IMR-90 (cell line): Measurements from ENCODE around the gene COLGALT1. TPM values are rescaled to one million over a fixed set of nuclear protein-coding genes. Genes with fewer than 3 reads are reported as not detected.

Experiments used
- ATAC-seq: fragments of 200-7000 bp; cut with Tn5 transposase; 2 replicates; pipeline ENCODE4 v1.9.1; 2020; ENCODE audit warnings: low read depth, mild to moderate bottlenecking, moderate library complexity
- BruUV-seq: library from RNA; stranded (reverse); fragments of 400-500 nt; replicated peaks from 2 replicates; lab custom pipeline; 2021; lab: Mats Ljungman, UMichigan
- CTCF ChIA-PET: fragments of 300-600 bp; formaldehyde crosslinking; extraction: SDS; loops from one replicate; lab custom pipeline; 2021; ENCODE audit warnings: antibody characterized with exemption; lab: Yijun Ruan, JAX
- POLR2A ChIA-PET: fragments of 300-600 bp; sonication (Branson Sonifier 250); formaldehyde crosslinking; loops from one replicate; lab custom pipeline; 2022; ENCODE audit warnings: antibody characterized with exemption; ENCODE audit not compliant: unreplicated experiment; lab: Charles Lee
- DNase-seq: peaks from one replicate; pipeline ENCODE4 v3.0.0; 2013
- H2AFZ ChIP-seq: replicated peaks from 2 replicates; pipeline ENCODE3; 2013; ENCODE audit warnings: low read length, mild to moderate bottlenecking; ENCODE audit not compliant: poor library complexity
- H2AK5ac ChIP-seq: 2 replicates; pipeline ENCODE4 v1.6.1; 2013; ENCODE audit warnings: low read depth, low read length, inconsistent platforms
- H2AK9ac ChIP-seq: replicated peaks from 2 replicates; pipeline ENCODE3; 2013; ENCODE audit warnings: mild to moderate bottlenecking, low read depth, low read length, moderate library complexity; ENCODE audit not compliant: poor library complexity
- H2BK120ac ChIP-seq: 2 replicates; pipeline ENCODE4 v1.6.1; 2013; ENCODE audit warnings: low read depth, low read length, inconsistent platforms
- H2BK15ac ChIP-seq: 3 replicates; pipeline ENCODE4 v1.6.1; 2013; ENCODE audit warnings: low read depth, low read length, inconsistent platforms
- H2BK20ac ChIP-seq: 2 replicates; pipeline ENCODE4 v1.6.1; 2013; ENCODE audit warnings: low read depth, mild to moderate bottlenecking, inconsistent platforms, low read length, moderate library complexity
- H2BK5ac ChIP-seq: 2 replicates; pipeline ENCODE4 v1.6.1; 2013; ENCODE audit warnings: mild to moderate bottlenecking, low read depth, low read length, inconsistent platforms; ENCODE audit not compliant: poor library complexity, severe bottlenecking
- H3K14ac ChIP-seq: replicated peaks from 2 replicates; pipeline ENCODE4 v1.6.1; 2013; ENCODE audit warnings: low read depth, low read length, inconsistent platforms
- H3K18ac ChIP-seq: 2 replicates; pipeline ENCODE4 v1.6.1; 2013; ENCODE audit warnings: low read depth, low read length, control low read depth
- H3K23ac ChIP-seq: 2 replicates; pipeline ENCODE4 v1.6.1; 2013; ENCODE audit warnings: low read depth, low read length, inconsistent platforms
- H3K27ac ChIP-seq: 2 replicates; pipeline ENCODE4 v1.5.1; 2013; ENCODE audit warnings: mild to moderate bottlenecking, control low read depth, low read length; ENCODE audit not compliant: insufficient read depth
- H3K27me3 ChIP-seq: 2 replicates; pipeline ENCODE4 v1.6.1; 2013; ENCODE audit warnings: low read length; ENCODE audit not compliant: control insufficient read depth, insufficient read depth
- H3K36me3 ChIP-seq: 2 replicates; pipeline ENCODE4 v1.6.1; 2013; ENCODE audit warnings: low read length, mixed read lengths; ENCODE audit not compliant: control insufficient read depth, insufficient read depth
- H3K4ac ChIP-seq: 2 replicates; pipeline ENCODE4 v1.6.1; 2013; ENCODE audit warnings: low read depth, low read length, inconsistent platforms
- H3K4me1 ChIP-seq: 2 replicates; pipeline ENCODE4 v1.6.1; 2013; ENCODE audit warnings: low read length, mixed read lengths; ENCODE audit not compliant: control insufficient read depth, insufficient read depth
- H3K4me2 ChIP-seq: 2 replicates; pipeline ENCODE4 v1.6.1; 2013; ENCODE audit warnings: low read depth, mild to moderate bottlenecking, control low read depth, low read length, moderate library complexity
- H3K4me3 ChIP-seq: 2 replicates; pipeline ENCODE4 v1.5.1; 2013; ENCODE audit warnings: low read depth, mild to moderate bottlenecking, control low read depth, low read length, moderate library complexity; ENCODE audit not compliant: insufficient read depth
- H3K56ac ChIP-seq: 2 replicates; pipeline ENCODE4 v1.6.1; 2013; ENCODE audit warnings: low read length, inconsistent platforms; ENCODE audit not compliant: insufficient read depth; ENCODE audit errors: extremely low read depth
- H3K79me1 ChIP-seq, 2 experiments: 2 replicates each; pipeline ENCODE4 v1.6.1; 2013; ENCODE audit warnings: low read length in 2 of 2, inconsistent platforms in 1 of 2, low read depth in 1 of 2
- H3K9ac ChIP-seq: 2 replicates; pipeline ENCODE4 v1.6.1; 2013; ENCODE audit warnings: low read depth, low read length, control low read depth
- H3K9me1 ChIP-seq: 2 replicates; pipeline ENCODE4 v1.6.1; 2013; ENCODE audit warnings: low read length, inconsistent platforms; ENCODE audit not compliant: insufficient read depth
- H3K9me3 ChIP-seq: 2 replicates; pipeline ENCODE4 v1.6.1; 2013; ENCODE audit warnings: low read length; ENCODE audit not compliant: control insufficient read depth, insufficient read depth
- H4K20me1 ChIP-seq: 2 replicates; pipeline ENCODE4 v1.6.1; 2013; ENCODE audit warnings: low read length, inconsistent platforms; ENCODE audit not compliant: insufficient read depth
- H4K5ac ChIP-seq: 2 replicates; pipeline ENCODE4 v1.6.1; 2013; ENCODE audit warnings: mild to moderate bottlenecking, low read depth, low read length, control low read depth
- H4K8ac ChIP-seq, 2 experiments: 2 replicates each; pipeline ENCODE4 v1.6.1; 2013; ENCODE audit warnings: low read depth in 2 of 2, low read length in 2 of 2, control low read depth in 1 of 2, inconsistent platforms in 1 of 2
- H4K91ac ChIP-seq: 2 replicates; pipeline ENCODE4 v1.6.1; 2013; ENCODE audit warnings: low read depth, low read length, inconsistent platforms; ENCODE audit not compliant: insufficient read depth
- BHLHE40 ChIP-seq: fragments of 150-350 bp; IDR thresholded peaks from 2 replicates; pipeline ENCODE4 v1.6.1; 2016; ENCODE audit warnings: mild to moderate bottlenecking, low read depth, low read length
- CEBPB ChIP-seq: IDR thresholded peaks from 2 replicates; pipeline ENCODE4 v1.6.1; 2012; ENCODE audit warnings: low read depth, low read length, improper control_type of control experiment
- CHD1 ChIP-seq: IDR thresholded peaks from 2 replicates; pipeline ENCODE4 v1.6.1; 2012; ENCODE audit warnings: low read depth, low read length, improper control_type of control experiment
- CTCF ChIP-seq: conservative IDR thresholded peaks from 2 replicates; pipeline ENCODE4 v1.5.1; 2012; ENCODE audit warnings: mild to moderate bottlenecking, low read depth, low read length, improper control_type of control experiment
- ELK1 ChIP-seq: fragments of 150-350 bp; IDR thresholded peaks from 2 replicates; pipeline ENCODE4 v1.6.1; 2016; ENCODE audit warnings: low read depth, mild to moderate bottlenecking, low read length, moderate library complexity, borderline replicate concordance
- FOS ChIP-seq: fragments of 150-350 bp; IDR thresholded peaks from 2 replicates; pipeline ENCODE4 v1.6.1; 2016; ENCODE audit warnings: low read depth, low read length
- MAFK ChIP-seq: IDR thresholded peaks from 2 replicates; pipeline ENCODE4 v1.6.1; 2012; ENCODE audit warnings: low read depth, low read length, improper control_type of control experiment
- MAZ ChIP-seq: IDR thresholded peaks from 2 replicates; pipeline ENCODE4 v1.6.1; 2012; ENCODE audit warnings: low read depth, mild to moderate bottlenecking, low read length, improper control_type of control experiment, moderate library complexity, borderline replicate concordance
- MXI1 ChIP-seq: IDR thresholded peaks from 2 replicates; pipeline ENCODE4 v1.6.1; 2012; ENCODE audit warnings: low read depth, mild to moderate bottlenecking, low read length, moderate library complexity, borderline replicate concordance
- NFE2L2 ChIP-seq: fragments of 150-350 bp; IDR thresholded peaks from 2 replicates; pipeline ENCODE4 v1.6.1; 2016; ENCODE audit warnings: low read depth, mild to moderate bottlenecking, low read length
- POLR2A ChIP-seq: IDR thresholded peaks from 2 replicates; pipeline ENCODE4 v1.6.1; 2012; ENCODE audit warnings: mild to moderate bottlenecking, low read depth, low read length
- RAD21 ChIP-seq: IDR thresholded peaks from 2 replicates; pipeline ENCODE4 v1.6.1; 2012; ENCODE audit warnings: low read length, improper control_type of control experiment
- RCOR1 ChIP-seq: IDR thresholded peaks from 2 replicates; pipeline ENCODE4 v1.6.1; 2012; ENCODE audit warnings: mild to moderate bottlenecking, low read length, improper control_type of control experiment; ENCODE audit not compliant: insufficient replicate concordance
- RFX5 ChIP-seq: IDR thresholded peaks from 2 replicates; pipeline ENCODE4 v1.8.0; 2012; ENCODE audit warnings: low read depth, mild to moderate bottlenecking, low read length, moderate library complexity
- SMC3 ChIP-seq: fragments of 150-350 bp; IDR thresholded peaks from 2 replicates; pipeline ENCODE4 v1.6.1; 2016; ENCODE audit warnings: low read depth, mild to moderate bottlenecking, antibody characterized with exemption, low read length, moderate library complexity
- USF2 ChIP-seq: fragments of 150-350 bp; IDR thresholded peaks from 2 replicates; pipeline ENCODE4 v1.6.1; 2017; ENCODE audit warnings: mild to moderate bottlenecking, antibody characterized with exemption, low read length, low read depth
- WGBS, 2 experiments: methylation state at CpG; one replicate each; pipeline versions ENCODE4 v1.1.5 to v1.1.7; 2013; ENCODE audit warnings: missing lambda C conversion rate in 2 of 2; ENCODE audit not compliant: insufficient read length in 1 of 2; ENCODE audit errors: extremely low coverage in 2 of 2; 5-methylcytosine and 5-hydroxymethylcytosine counted together
- dilution Hi-C: fragments of 300-500 bp; cut with HindIII; formaldehyde crosslinking; loops from one replicate; pipeline ENCODE4 v1.14.3; 2018; ENCODE audit warnings: low sequenced_read_pairs; ENCODE audit not compliant: unreplicated experiment
- in situ Hi-C: fragments of 300-500 bp; cut with MboI; formaldehyde crosslinking; loops from 3 replicates; pipeline ENCODE4 v1.14.3; 2019; ENCODE audit warnings: low sequenced_read_pairs, inconsistent platforms, mixed read lengths
- intact Hi-C: fragments of 100-400 bp; cut with micrococcal nuclease; formaldehyde crosslinking; loops from 2 replicates; pipeline ENCODE4 v1.10.0; 2022
- polyA plus RNA-seq, 3 experiments: library from polyadenylated mRNA; depleted of rRNA; stranded (reverse); fragments of >200 nt; gene quantifications; 2 replicates each; pipeline ENCODE4 v1.2.3, GENCODE V29; 2012; ENCODE audit warnings: low replicate concordance in 1 of 3
- total RNA-seq: library from RNA; depleted of rRNA; stranded (reverse); fragments of >200 nt; gene quantifications from 2 replicates; pipeline ENCODE4 v1.2.3, GENCODE V29; 2012

COLGALT1 gene
- total and polyA plus RNA-seq, 2 of the 4 experiments (the other 2 are of a cell fraction): 77.1 to 117 TPM

GRCh38 chr19:17618281-17618903 is 62.9 kb downstream of the COLGALT1 start:
- BruUV-seq: no TSS peak
- intact Hi-C loops: no loop called here

More at GRCh38 chr19:17618281-17618903, 62.9 kb downstream of the COLGALT1 start:
- Histone ChIP-seq H3K9me1 (no peaks in the 10 kb centered on the region), H4K91ac (no peak overlapping the region), H3K36me3 (no peaks in the 10 kb centered on the region), H3K14ac (no peak overlapping the region), H4K20me1 (no peaks in the 10 kb centered on the region), H3K4me2 (no peak overlapping the region), H2BK20ac (no peak overlapping the region), H3K4me1 (no peaks in the 10 kb centered on the region), H4K5ac (no peak overlapping the region), H3K4me3 (no peak overlapping the region), H2BK5ac (no peak overlapping the region), H3K9me3 (peaks cover 5% of the 10 kb centered on the region), H2AK9ac (peak overlapping the region; percentile 73), H3K27ac (no peak overlapping the region), H3K9ac (no peak overlapping the region), H3K18ac (no peak overlapping the region), H2BK120ac (no peak overlapping the region), H3K4ac (no peak overlapping the region), H3K56ac (no peak overlapping the region), H3K23ac (no peak overlapping the region), H2BK15ac (no peak overlapping the region), H3K79me1 (no peaks in the 10 kb centered on the region), H2AK5ac (no peak overlapping the region), H3K27me3 (peaks cover 6% of the 10 kb centered on the region), H2AFZ (no peak overlapping the region), H4K8ac (no peak overlapping the region)
- ATAC-seq: no peak
- 60% methylated on average over 1 of the region's 7 CpGs; no CpG with 5 or more reads in 1 of the 2 experiments for WGBS, 2 experiments
- POLR2A ChIA-PET: no interaction called here
- in situ Hi-C loops: no loop called here
- DNase-seq: no peak
- no peak for TF ChIP-seq CTCF
- TF ChIP-seq CEBPB: no peak
- TF ChIP-seq RCOR1: no peak
- TF ChIP-seq SMC3: no peak
- no peak for TF ChIP-seq RFX5
- TF ChIP-seq FOS: no peak
- no peak for TF ChIP-seq USF2
- TF ChIP-seq MAFK: no peak
- TF ChIP-seq POLR2A: no peak
- no peak for TF ChIP-seq MXI1
- no peak for TF ChIP-seq ELK1
- no peak for TF ChIP-seq MAZ
- no peak for TF ChIP-seq BHLHE40
- no peak for TF ChIP-seq RAD21
- no peak for TF ChIP-seq NFE2L2
- TF ChIP-seq CHD1: no peak
- dilution Hi-C loops: no loop called here
- CTCF ChIA-PET: no interaction called here
